HL-60/S4 treated with phorbol 12-myristate 13-acetate at 8.2 ng/mL for 4 days and 3 days (cell line): ENCODE results near the gene PMPCA.
"Not testable (repeated sequence)": the region's sequence is repeated elsewhere in the genome, so short reads cannot be mapped to it uniquely, and the experiment has no call there.

Experiments
- in situ Hi-C: fragments of 300-500 bp; cut with MboI; formaldehyde crosslinking; loops from 2 replicates; pipeline ENCODE4 v1.15.0; 2022; ENCODE audit warnings: low sequenced_read_pairs

PMPCA gene

DNA sequence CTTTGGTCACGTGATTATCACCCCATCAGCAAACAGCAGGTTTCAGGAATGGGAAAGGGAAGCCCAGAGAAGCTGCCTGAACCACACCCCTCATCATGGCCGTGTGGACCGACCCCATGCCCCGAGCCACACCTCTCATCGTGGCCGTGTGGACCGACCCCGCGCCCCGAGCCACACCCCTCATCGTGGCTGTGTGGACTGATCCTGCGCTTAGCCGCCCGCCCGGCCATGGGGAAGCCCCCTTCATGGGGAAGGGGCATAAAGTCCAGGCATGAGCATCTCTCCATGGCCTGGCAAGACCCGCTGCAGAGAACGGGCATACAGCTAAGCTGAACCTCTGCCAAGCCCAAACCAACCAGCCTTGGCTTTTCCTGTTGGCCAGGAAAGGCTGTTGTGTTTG, 16.9 kb upstream of the PMPCA start:
- in situ Hi-C loops = no loop called here

- in situ Hi-C loops = no loop called here
Observed at GRCh38 chr9:136394312-136395019, 16.0 kb upstream of the PMPCA start.

DNA sequence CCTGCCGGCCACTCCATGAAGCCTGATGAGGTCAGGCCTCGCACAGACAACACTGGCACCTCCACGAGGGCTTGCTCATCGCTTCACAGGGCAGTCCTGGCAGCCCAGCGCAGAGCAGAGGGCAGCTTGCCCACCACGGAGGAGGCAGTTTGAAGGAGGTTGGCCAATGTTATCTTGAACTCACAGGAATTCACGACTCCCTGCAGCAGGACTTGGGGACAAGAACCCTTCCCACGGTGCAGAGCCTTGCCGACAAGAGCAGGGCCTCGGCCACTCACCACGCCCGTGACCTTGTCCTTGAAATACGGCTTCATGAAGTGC, 15.5 kb upstream of the PMPCA start:
- in situ Hi-C loops = no loop called here

DNA sequence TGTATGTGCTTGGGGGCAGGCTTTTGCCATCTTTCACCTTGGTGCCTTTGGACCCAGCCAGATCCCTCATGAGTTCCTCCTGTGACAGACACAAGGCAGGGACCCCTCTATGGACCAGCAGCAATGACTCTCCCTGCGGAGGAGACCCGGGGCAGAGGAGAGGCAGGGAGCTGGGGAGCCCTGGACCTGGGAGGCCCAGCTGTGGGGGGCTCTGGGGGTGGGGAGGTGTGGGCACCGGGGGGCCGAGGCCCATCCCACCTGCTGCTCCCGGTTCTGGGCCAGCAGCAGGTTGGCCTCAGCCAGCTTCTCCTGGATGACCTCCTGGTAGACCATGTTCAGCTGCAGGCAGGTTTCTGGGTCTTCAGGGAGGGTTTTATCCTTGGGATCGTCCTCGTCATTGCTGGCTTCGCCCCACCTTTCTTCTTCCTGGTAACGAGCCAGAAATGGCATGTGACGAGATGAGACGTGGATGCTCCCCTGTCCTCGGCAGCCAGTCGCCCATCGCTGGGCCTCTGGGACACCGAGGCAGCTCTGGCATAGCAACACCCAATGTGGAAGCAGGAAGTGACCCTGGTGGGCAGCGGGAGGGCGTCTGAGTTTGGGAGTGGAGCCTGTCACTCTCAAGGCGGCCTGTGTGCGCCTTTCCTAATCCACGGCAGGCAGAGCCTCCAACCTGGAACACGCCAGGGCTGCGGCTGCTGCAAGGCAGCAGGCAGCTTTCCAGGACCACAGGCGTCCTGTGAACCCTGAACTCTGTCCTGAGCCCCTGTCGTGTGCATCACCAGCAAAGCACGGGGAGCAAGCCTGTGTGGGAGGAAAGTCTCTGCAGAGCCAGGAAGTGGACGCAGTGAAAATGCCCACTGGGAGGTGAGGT, 14.9 kb upstream of the PMPCA start:
- in situ Hi-C loops = no loop called here

DNA sequence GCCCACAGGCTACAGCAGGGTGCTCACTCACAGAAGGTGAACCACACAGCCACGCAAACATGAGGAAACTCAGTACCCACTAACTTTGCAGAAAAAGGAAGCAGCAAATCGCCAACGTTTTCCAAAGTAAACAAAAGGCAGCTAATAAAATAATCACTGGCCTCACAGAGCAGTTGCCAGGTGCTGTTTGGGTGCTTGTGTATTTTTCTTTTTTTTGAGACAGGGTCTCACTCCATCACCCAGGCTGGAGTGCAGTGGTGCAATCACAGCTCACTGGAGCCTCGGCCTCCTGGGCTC, 14.3 kb upstream of the PMPCA start:
- in situ Hi-C loops = no loop called here

- in situ Hi-C loops = no loop called here
Observed at GRCh38 chr9:136397643-136398042, 12.8 kb upstream of the PMPCA start.

GRCh38 chr9:136398286-136398685, 12.2 kb upstream of the PMPCA start:
- in situ Hi-C loops = no loop called here

DNA sequence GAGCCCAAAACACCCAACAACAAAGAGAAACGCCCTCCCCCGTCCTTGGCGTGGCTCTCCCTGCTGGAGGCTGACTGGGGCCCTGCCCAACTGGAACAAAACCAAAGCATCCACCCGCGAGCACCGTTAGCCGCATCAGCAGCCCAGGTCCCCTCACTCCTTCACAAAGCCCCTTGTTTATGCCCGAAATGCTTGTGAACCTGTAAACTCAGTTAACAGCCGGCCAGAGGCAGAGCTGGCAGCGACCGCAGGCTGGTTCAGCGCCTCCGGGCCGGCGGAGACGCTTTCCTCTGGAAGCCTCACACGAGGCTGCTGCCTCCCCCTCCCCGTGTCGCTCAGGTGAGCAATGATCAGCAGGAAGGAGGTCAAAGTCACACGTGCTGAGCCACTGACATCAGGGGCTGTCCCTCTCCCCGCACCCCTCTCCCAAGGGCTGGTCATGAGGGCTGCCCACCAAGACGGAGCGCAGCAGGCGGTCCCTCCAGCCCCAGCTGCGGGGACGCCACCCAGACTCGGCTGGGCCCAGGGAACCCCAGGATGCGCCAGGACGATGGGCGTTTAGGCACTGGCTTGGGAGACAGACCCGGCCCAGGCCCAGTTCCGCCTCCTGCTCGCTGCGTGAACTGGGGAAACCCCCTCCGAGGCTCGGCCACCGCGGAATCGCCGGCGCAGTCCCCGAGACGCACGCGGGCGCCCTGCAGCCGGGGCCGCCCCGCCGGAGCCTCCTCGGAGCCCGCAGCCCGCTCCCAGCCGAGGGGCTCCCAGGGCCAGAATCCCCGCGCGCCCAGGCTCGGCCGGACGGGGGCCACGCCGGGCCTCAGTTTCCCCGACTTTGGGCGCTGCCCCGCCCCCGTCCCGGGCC, 11.1 kb upstream of the PMPCA start:
- in situ Hi-C loops = no loop called here

GRCh38 chr9:136400038-136400834, 10.2 kb upstream of the PMPCA start, which contains the start of gene SNAPC4:
Gene SNAPC4 (minus strand): TSS chr9:136400170. CDS start chr9:136398428, 1,742 bp downstream.
- in situ Hi-C loops = no loop called here

DNA sequence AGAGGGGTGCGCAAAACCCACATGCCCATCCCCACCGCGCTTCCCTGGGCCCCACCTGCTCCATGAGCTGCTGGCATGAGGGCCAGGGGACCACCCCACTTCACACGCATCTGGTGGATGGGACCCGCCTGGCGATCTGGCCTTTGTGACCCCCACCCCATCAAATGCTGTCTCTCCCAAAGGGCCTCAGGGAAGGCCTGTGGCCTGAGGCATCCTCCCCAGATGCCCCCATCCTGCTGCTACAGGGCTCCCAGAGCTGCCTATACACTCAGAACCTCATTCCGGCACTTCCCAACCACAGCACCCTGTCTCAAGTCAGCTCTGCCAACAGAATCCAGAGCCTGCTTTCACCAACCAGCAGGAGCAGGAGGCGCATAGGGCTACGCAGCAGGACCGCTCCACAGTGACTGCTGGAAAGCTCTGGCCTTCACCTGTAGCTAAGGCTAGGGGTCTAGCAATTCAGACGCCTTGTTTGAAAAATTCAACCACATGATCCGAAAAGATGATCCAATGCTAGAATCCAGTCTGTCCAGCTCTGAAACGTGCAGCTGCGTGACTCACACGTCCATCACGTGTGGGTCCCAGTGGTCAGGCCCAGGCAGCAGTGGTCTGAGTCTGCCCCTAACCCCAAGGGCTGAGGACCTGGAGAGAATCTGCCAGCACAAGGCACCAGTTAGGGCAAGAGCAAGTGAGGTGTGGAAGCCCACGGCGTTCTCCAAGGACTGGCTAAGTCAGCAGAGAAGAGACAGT, 9.1 kb upstream of the PMPCA start:
- in situ Hi-C loops = no loop called here

DNA sequence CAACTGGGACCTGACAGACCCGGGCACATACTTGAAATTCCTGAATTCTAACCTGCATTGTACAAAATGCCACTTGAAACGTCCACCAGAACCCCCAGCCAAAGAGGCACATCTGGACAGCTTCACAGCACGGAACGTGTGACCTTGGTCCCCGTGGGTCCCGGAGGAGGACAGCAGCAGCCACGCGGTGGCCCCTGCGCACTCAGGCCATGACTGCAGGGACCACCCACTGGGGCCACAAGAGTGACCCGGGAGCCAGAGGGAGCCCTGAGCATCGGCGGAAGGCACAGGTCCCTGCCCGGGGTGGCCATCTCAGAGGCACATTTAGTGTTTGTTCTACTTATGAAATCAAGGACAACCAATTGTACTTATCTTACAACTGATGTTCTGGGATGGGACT, 8.4 kb upstream of the PMPCA start:
- in situ Hi-C loops = no loop called here

- in situ Hi-C loops = no loop called here
Observed at GRCh38 chr9:136403538-136403914, 6.9 kb upstream of the PMPCA start.

DNA sequence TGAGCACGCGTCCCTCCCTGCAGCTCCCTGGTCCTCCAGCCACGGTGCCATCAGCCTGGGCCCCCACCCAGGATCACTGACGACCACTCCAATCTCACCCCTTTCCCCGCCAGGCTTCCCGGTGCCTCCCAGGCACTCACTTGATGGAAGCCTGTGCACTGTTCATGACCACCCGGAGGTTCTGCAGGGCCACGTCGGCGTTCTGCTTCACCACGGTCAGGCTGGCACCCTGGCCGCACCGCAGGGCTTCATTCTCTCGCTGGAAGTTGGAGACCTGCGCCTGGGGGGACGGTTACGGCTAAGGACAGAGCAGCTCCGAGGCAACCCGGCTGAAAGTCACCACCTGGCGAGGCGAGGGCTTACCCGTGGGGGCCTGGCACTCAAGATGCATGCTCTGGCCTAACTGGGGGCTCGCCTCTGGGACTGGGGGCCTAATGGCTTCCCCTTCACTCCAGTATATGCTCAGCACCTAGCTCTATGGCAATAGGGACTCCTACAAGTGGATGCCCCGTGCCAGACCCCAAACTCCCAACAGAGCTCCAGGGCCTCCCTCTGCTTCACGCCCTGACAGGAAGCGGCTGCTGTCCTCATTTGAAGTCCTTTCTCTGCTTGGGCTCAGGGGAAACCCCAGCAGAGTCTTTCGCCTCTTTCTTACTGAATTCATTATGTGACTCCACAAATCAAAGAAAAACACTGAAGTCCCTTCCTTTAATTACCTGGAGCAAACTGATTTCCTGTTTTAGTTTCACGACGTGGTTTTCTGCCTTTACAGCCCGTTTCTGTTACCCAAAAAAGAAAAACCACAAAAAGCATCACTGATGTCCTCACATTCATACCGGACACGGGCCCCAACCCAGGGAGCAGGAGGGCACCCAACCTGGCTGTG, 6.3 kb upstream of the PMPCA start:
- in situ Hi-C loops = no loop called here

DNA sequence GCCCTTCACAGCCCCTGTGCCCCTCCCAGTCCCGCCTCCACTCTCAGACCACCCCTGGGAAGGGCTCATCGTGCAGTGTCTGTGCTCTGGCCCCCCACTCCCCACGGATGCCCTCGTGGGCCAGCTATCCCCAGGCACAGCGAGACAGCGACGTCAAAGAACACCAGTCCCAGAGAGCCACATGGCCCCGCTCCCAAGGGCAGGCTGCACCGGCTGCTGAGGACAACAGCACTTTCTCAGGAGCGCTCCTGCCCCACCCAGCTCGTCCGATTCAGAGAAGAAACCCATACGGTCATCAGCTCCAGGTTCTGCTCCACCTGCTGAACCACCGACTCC, 5.7 kb upstream of the PMPCA start:
- in situ Hi-C loops = no loop called here

GRCh38 chr9:136405481-136405880, 5.0 kb upstream of the PMPCA start:
- in situ Hi-C loops = no loop called here

- in situ Hi-C loops = not testable (repeated sequence)
Observed at GRCh38 chr9:136405904-136406303, 4.6 kb upstream of the PMPCA start.

DNA sequence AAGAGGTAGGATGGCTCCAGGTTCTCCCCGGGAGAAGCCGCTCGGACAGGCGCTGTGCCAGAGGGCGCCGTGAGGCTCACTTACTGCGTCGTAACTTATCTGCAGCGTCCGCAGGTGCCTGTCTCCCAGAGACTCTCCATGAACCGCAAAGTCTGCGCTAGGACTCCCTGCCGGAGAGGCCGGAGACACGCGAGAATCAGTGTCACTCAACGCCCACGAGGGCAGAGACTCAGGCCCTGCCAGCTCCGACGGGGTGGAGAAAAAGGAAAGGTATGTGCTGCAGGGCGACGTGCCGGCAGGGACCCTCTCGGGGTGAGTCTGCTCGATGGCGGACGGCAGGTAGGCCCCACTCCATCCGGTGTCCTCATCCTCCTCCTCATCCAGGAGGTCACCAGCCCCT, 3.4 kb upstream of the PMPCA start:
- in situ Hi-C loops = not testable (repeated sequence)

DNA sequence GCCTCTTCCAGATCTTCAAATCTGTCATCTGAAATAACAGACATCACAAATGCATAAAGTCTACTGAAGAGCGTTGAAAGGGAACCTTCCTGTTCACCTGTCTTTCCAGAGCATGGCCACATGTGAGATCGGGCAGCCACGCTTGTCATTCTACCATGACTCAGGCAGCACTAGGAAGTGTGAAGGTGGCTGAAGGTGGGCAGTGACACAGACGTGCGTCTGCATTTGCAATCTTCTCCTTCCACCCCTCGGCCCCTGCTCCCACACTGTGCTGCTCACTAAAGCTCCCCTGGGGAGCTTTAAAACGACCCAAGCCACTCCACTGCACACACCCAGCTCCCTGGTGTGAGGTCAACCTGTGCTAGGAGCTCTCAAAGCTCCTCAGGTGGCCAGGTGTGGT, 2.5 kb upstream of the PMPCA start:
- in situ Hi-C loops = no loop called here
